ENCODE results near the gene OR2T8.
"Not testable (repeated sequence)": the region's sequence is repeated elsewhere in the genome, so short reads cannot be mapped to it uniquely, and the experiment has no call there.

The OR2T8 gene

GRCh38 chr1:247923941-247924340 lies 3.9 kb downstream of the OR2T8 start:
- in situ Hi-C loops (cut with HindIII; ENCODE audit: low pct_unique_long_range_greater_than_20kb, low sequenced_read_pairs), result no loop called here
- TF ChIP-seq JUND (IDR thresholded peaks at IDR 0.05; ENCODE audit: low read depth), result no peak
- no peak for DNase-seq (ENCODE audit: low read depth in 1 of 2, low spot score in 1 of 2)

DNA sequence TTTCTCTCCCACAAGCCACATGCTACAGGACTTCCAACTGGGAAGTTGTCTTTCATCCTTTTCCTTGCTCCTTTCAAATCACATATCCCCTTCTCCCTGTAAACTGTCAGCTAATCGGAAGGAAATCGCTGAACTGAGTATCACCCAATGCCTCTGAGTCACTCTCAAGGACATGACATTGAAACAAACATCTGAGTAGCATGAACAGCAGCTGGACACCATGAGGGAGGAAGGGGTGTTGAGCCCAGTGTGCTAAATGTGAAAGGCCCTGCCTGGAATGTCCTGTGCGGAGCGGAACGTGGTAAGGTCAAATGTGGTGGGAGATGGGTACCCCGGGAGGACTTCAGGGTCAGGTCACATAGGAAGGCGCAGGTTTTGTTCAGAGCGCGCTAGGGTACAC lies 4.8 kb downstream of the OR2T8 start, which contains the start of gene OR2AJ1:
Gene OR2AJ1, plus strand, starts transcription at position 22 of the 400 bp plus-strand sequence. CDS start 8,880 bp downstream, outside the sequence.
- in situ Hi-C loops (cut with HindIII; ENCODE audit: low pct_unique_long_range_greater_than_20kb, low sequenced_read_pairs), result no loop called here
- no peak for DNase-seq (ENCODE audit: low read depth in 1 of 2, low spot score in 1 of 2)
- no peak for TF ChIP-seq JUND (IDR thresholded peaks at IDR 0.05; ENCODE audit: low read depth)

- DNase-seq (ENCODE audit: low read depth in 1 of 2, low spot score in 1 of 2), result no peak
- no peak for TF ChIP-seq JUND (IDR thresholded peaks at IDR 0.05; ENCODE audit: low read depth)
- in situ Hi-C loops (cut with HindIII; ENCODE audit: low pct_unique_long_range_greater_than_20kb, low sequenced_read_pairs), result no loop called here
These were observed 13.9 kb downstream of the OR2T8 start for GRCh38 chr1:247933989-247934388.

- no peak for DNase-seq (ENCODE audit: low read depth in 1 of 2, low spot score in 1 of 2)
- TF ChIP-seq JUND (IDR thresholded peaks at IDR 0.05; ENCODE audit: low read depth), result no peak
- in situ Hi-C loops (cut with HindIII; ENCODE audit: low pct_unique_long_range_greater_than_20kb, low sequenced_read_pairs), result no loop called here
These were observed 15.7 kb downstream of the OR2T8 start for GRCh38 chr1:247935781-247936180.

- DNase-seq (ENCODE audit: low read depth in 1 of 2, low spot score in 1 of 2), result no peak
- in situ Hi-C loops (cut with HindIII; ENCODE audit: low pct_unique_long_range_greater_than_20kb, low sequenced_read_pairs), result no loop called here
- TF ChIP-seq JUND (IDR thresholded peaks at IDR 0.05; ENCODE audit: low read depth), result no peak
These were observed 16.4 kb downstream of the OR2T8 start for GRCh38 chr1:247936415-247936814.

GRCh38 chr1:247936965-247937734 lies 17.1 kb downstream of the OR2T8 start:
- in situ Hi-C loops (cut with HindIII; ENCODE audit: low pct_unique_long_range_greater_than_20kb, low sequenced_read_pairs), result not testable (repeated sequence)
- peak; percentile 23 to 86 for DNase-seq (ENCODE audit: low read depth in 1 of 2, low spot score in 1 of 2)

DNA sequence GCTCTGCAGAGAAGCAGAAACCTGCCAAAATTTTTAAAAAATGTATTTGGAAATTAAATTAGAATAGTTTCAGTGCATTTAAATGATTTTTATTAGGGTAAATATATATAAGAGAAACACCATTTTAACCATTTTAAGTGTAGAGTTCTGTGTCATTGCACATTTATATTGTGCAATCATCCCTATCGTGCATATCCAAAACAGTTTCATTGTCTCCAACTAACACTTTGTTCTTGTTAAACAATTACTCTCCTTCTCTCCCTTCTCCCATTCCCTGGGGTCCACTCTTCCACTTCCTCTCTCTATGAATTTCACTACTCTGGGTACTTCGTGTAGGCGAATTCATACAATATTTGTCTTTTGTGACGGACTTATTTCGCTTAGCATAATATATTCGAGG lies 22.6 kb downstream of the OR2T8 start:
- no peak for DNase-seq (ENCODE audit: low read depth in 1 of 2, low spot score in 1 of 2)
- in situ Hi-C loops (cut with HindIII; ENCODE audit: low pct_unique_long_range_greater_than_20kb, low sequenced_read_pairs), result no loop called here
- TF ChIP-seq JUND (IDR thresholded peaks at IDR 0.05; ENCODE audit: low read depth), result no peak

DNA sequence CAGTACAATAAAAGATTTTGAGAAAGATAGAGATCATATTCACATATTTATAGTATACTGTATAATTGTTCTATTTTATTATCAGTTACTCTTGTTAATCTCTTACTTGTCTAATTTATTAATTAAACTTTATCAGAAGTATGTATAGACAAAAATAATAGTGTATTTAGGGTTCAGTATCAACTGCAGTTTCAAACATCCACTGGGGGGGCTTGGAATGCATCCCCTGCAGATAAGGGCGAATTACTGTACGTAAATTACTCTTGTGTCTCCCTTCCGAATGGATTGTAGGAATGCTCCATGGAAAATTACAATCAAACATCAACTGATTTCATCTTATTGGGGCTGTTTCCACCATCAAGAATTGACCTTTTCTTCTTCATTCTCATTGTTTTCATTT lies 28.5 kb downstream of the OR2T8 start, which contains the start of gene OR2L8:
Gene OR2L8, plus strand, starts transcription at position 301 of the 400 bp plus-strand sequence. Its CDS starts 0 bp downstream, at position 301.
- in situ Hi-C loops (cut with HindIII; ENCODE audit: low pct_unique_long_range_greater_than_20kb, low sequenced_read_pairs), result no loop called here
- no peak for TF ChIP-seq JUND (IDR thresholded peaks at IDR 0.05; ENCODE audit: low read depth)
- no peak for DNase-seq (ENCODE audit: low read depth in 1 of 2, low spot score in 1 of 2)

DNA sequence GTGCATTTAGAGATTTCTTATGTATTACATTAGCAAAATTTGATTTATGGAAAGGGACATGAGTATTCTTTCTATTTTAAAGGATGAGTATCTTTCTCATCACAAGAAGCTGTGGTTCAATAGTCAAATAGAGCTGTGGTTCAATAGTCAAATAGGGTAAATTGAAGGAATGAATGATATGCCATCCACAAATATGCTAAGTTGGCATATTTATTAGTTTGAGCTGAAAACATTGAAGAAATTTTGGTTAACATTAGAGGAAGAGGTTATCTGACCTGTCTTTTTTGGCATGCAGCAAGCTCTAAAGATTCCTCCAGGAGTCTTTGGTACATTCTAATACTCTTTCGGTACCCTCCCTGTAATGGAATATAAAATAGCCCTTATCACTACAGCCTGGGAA lies 33.4 kb downstream of the OR2T8 start:
- in situ Hi-C loops (cut with HindIII; ENCODE audit: low pct_unique_long_range_greater_than_20kb, low sequenced_read_pairs), result no loop called here
- no peak for DNase-seq (ENCODE audit: low read depth in 1 of 2, low spot score in 1 of 2)
- no peak for TF ChIP-seq JUND (IDR thresholded peaks at IDR 0.05; ENCODE audit: low read depth)

- in situ Hi-C loops (cut with HindIII; ENCODE audit: low pct_unique_long_range_greater_than_20kb, low sequenced_read_pairs), result no loop called here
- no peak for TF ChIP-seq JUND (IDR thresholded peaks at IDR 0.05; ENCODE audit: low read depth)
- peak in 1 of 2 experiments; percentile 20 for DNase-seq (ENCODE audit: low read depth in 1 of 2, low spot score in 1 of 2)
These were observed 41.7 kb downstream of the OR2T8 start for GRCh38 chr1:247961791-247962190.

DNA sequence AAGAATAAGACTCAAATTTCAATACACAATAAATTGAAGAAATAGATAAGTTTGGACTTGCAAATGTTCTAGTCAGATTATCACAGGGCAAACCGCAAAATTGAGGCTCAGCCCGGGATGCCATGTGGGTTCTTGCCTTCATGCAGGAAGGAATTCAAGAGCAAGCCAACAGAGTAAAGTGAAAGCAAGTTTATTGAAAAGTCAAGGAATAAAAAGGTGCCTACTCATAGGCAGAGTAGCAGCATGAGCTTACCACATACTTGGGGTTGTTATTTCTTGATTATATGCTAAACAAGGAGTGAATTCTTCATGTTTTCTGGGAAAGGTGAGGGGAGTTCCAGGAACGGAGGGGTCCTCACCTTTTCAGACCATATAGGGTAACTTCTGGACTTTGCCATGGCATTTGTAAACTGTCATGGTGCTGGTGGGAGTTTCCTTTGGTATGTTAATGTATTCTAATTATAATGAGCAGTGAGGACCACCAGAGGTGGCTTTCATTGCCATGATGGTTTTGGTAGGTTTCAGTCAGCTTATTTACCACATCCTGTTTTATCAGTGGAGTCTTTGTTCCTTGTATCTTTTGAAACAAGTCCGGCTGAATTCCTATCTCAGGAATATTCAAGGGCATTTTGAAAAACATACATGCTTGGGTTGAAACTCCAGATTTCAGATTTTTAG lies 43.0 kb downstream of the OR2T8 start:
- in situ Hi-C loops (cut with HindIII; ENCODE audit: low pct_unique_long_range_greater_than_20kb, low sequenced_read_pairs), result no loop called here
- DNase-seq (ENCODE audit: low read depth in 1 of 2, low spot score in 1 of 2), result no peak
- TF ChIP-seq JUND (IDR thresholded peaks at IDR 0.05; ENCODE audit: low read depth), result no peak

DNA sequence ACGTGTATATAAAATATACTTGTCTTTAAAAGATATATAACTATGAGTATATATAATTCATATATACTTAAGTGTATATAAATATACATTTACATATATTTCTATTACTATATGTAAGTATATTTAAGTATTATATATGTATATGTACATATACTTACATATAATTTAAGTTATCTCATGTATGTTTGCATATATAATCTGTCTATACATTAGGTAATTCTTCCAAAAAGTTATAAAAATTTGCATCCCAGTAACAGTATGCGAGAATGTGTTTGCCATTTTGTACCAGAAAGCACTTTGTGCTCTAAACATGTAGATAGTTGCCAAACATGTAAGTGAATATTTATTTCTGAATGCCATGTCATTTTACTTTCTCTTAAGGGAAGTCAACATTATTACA lies 44.9 kb downstream of the OR2T8 start, which contains the start of gene OR2AK2:
Gene OR2AK2, plus strand, starts transcription at position 301 of the 400 bp plus-strand sequence. CDS start 144 bp downstream, outside the sequence.
- in situ Hi-C loops (cut with HindIII; ENCODE audit: low pct_unique_long_range_greater_than_20kb, low sequenced_read_pairs), result no loop called here
- TF ChIP-seq JUND (IDR thresholded peaks at IDR 0.05; ENCODE audit: low read depth), result no peak
- DNase-seq (ENCODE audit: low read depth in 1 of 2, low spot score in 1 of 2), result no peak

GRCh38 chr1:247966532-247967204 lies 46.6 kb downstream of the OR2T8 start:
- in situ Hi-C loops (cut with HindIII; ENCODE audit: low pct_unique_long_range_greater_than_20kb, low sequenced_read_pairs), result no loop called here
- no peak for TF ChIP-seq JUND (IDR thresholded peaks at IDR 0.05; ENCODE audit: low read depth)
- DNase-seq (ENCODE audit: low read depth in 1 of 2, low spot score in 1 of 2), result no peak
